Left renal pelvis (tissue), 4 donors: ENCODE results near the gene TMEM135. TPM values are rescaled to one million over a fixed set of nuclear protein-coding genes. Genes with fewer than 3 reads are reported as not detected.

Experiments
- polyA plus RNA-seq, 4 donors: library from polyadenylated mRNA; unstranded; fragments of 120-200 nt; gene quantifications; one replicate each; pipeline ENCODE4 v1.2.1, GENCODE V29; 2013; ENCODE audit not compliant: insufficient read length in 4 of 4

TMEM135 gene
- polyA plus RNA-seq, 4 donors, result 33.4 to 42.3 (median 35.7) TPM

Other genes with a start within 250 kb of the TMEM135 start
- gene PRSS23, start 237.4 kb upstream of the TMEM135 start, polyA plus RNA-seq, result 100 to 1,000 TPM in 2 of 4 donors, 10 to 100 TPM in 2; 86.0 to 136 (median 98.7) TPM
- gene FZD4, start 82.5 kb upstream of the TMEM135 start, polyA plus RNA-seq, result 10 to 100 TPM; 68.4 to 78.3 (median 72.0) TPM